GM13977 (cell line): ENCODE measurements around the gene SNAPC5.
A peak's percentile ranks its signal among the peaks of the same experiment; 100 is the strongest.

Experiments used
- DNase-seq: peaks from one replicate; pipeline ENCODE4 v3.0.0; 2012; ENCODE audit warnings: low spot score
- CTCF ChIP-seq: IDR thresholded peaks from 2 replicates; pipeline ENCODE4 v1.5.1; 2012; ENCODE audit warnings: mild to moderate bottlenecking, control low read depth; ENCODE audit not compliant: insufficient read depth; ENCODE audit errors: extremely low read depth, missing control alignments
- in situ Hi-C: fragments of 300-500 bp; cut with MboI; formaldehyde crosslinking; loops from one replicate; pipeline ENCODE4 v1.12.0; 2022; ENCODE audit warnings: low sequenced_read_pairs, low pct_unique_long_range_greater_than_20kb, mixed read lengths, inconsistent platforms; ENCODE audit not compliant: unreplicated experiment

SNAPC5 gene

GRCh38 chr15:66497502-66498455, at the start of gene SNAPC5:
Gene SNAPC5 (minus strand): TSS chr15:66497762. CDS start chr15:66497731, 31 bp downstream.
- in situ Hi-C loops, result loop anchor here (10.0 kb wide), 1 partner anchor 113 kb away; the partner anchor contains the start of gene MAP2K1

DNA sequence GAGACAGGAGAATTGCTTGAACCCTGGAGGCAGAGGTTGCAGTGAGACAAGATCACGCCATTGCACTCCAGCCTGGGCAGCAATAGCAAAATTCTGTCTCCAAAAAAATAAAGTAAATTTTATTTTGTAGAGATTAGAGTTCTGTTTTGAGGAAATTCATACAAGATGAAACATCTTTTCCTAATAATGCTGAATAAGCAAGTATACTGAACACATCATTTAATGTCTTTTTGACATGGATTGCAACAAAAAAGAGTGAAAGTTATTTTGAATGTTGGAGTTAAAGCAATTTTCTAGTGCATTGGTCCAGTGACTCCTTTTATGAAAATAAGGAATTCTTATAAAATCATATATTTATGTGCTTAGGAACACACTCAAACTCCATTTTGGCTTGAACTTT, 47.7 kb upstream of the SNAPC5 start:
- DNase-seq, result no peak
- TF ChIP-seq CTCF, result no peak
- in situ Hi-C loops, result no loop called here

More at GRCh38 chr15:66497502-66498455, at the start of gene SNAPC5:
- peak; percentile 87 for DNase-seq
- TF ChIP-seq CTCF, result peak; percentile 91

DNA sequence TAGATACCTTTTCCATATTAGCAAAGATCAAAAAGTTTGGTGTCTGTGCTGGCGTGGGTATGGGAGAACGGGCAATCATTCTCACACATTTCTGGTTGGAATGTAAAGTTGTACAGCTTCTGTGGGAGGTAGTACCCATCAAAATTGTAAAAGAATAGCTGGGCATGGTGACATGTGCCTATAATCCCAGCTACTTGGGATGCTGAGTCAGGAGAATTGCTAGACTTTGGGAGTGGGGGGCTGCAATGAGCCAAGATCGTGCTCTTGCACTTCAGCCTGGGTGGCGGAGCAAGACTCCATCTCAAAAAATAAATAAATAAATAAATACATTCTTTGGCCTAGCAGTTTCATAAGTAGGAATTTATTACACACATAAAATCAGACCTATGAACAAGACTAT, 45.3 kb upstream of the SNAPC5 start:
- in situ Hi-C loops, result no loop called here
- TF ChIP-seq CTCF, result no peak
- no peak for DNase-seq

GRCh38 chr15:66535056-66535455, 37.5 kb upstream of the SNAPC5 start:
- in situ Hi-C loops, result no loop called here
- no peak for TF ChIP-seq CTCF
- DNase-seq, result no peak

GRCh38 chr15:66524838-66525237, 27.3 kb upstream of the SNAPC5 start:
- no peak for TF ChIP-seq CTCF
- in situ Hi-C loops, result no loop called here
- no peak for DNase-seq

GRCh38 chr15:66523926-66524325, 26.4 kb upstream of the SNAPC5 start:
- DNase-seq, result no peak
- in situ Hi-C loops, result no loop called here
- TF ChIP-seq CTCF, result no peak
